ENCODE results near the gene CCP110. TPM values are rescaled to one million over a fixed set of nuclear protein-coding genes. Genes with fewer than 3 reads are reported as not detected.

Gene CCP110
- total and polyA plus RNA-seq, 2 experiments from 2014 or later, result 8.6 to 11.7 TPM

GRCh38 chr16:19560078-19560477 is 36.3 kb downstream of the CCP110 start:
- TF ChIP-seq CTCF (IDR thresholded peaks at IDR 0.05; ENCODE audit: low read depth, low read length), result no peak
- DNase-seq (ENCODE audit: low read depth in 1 of 2, low spot score in 1 of 2), result no peak
- Histone ChIP-seq H3K4me1 (ENCODE audit: low read depth) (no peaks in the 10 kb centered on the region), H3K4me3 (no peak overlapping the region), H3K27ac (no peak overlapping the region), H3K36me3 (no peaks in the 10 kb centered on the region), H3K27me3 (no peaks in the 10 kb centered on the region), H3K9me3 (ENCODE audit: low read depth) (no peaks in the 10 kb centered on the region)

DNA sequence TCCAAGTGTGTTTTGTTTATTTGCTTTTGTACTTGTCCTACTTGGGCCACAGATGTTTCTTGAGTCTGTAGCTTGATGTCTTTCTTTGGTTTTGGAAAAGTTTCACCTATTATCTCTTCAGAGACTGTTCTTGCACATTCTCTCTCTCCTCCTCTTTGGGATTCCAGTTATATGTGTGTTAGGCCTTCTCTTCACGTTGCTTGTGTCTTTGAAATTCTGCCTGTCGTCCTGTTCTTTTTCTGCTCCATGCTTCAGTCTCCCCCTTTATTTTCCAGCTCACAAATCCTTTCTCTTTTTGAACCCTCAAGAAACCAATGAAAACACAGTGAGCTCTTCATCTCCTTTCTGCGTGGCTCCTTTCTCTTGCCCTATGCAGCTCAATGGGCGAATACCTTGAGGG is 39.6 kb downstream of the CCP110 start:
- Histone ChIP-seq H3K36me3 (peaks cover 6% of the 10 kb centered on the region), H3K4me3 (no peak overlapping the region), H3K9me3 (ENCODE audit: low read depth) (no peaks in the 10 kb centered on the region), H3K4me1 (ENCODE audit: low read depth) (no peaks in the 10 kb centered on the region), H3K27me3 (no peaks in the 10 kb centered on the region), H3K27ac (no peak overlapping the region)
- no peak for DNase-seq (ENCODE audit: low read depth in 1 of 2, low spot score in 1 of 2)
- no peak for TF ChIP-seq CTCF (IDR thresholded peaks at IDR 0.05; ENCODE audit: low read depth, low read length)

DNA sequence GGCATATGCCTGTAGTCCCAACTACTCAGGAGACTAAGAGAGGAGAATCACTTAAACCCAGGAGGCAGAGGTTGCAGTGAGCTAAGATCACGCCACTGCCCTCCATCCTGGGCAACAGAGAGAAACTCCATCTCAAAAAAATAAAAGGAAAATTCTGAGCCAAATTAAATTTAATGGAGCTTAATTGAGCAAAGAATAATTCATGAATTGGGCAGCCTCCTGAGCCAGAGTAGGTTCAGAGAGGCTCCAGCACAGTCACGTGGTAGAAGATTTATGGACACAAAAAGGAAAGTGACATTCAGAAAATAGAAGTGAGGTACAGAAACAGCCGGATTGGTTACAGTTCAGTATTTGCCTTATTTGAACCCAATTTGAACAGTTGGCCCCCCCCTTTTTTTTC is 42.6 kb downstream of the CCP110 start:
- H3K36me3 ChIP-seq, result peaks cover 15% of the 10 kb centered on the region
- no peaks in the 10 kb centered on the region for H3K27me3 ChIP-seq
- TF ChIP-seq CTCF (IDR thresholded peaks at IDR 0.05; ENCODE audit: low read depth, low read length), result no peak

DNA sequence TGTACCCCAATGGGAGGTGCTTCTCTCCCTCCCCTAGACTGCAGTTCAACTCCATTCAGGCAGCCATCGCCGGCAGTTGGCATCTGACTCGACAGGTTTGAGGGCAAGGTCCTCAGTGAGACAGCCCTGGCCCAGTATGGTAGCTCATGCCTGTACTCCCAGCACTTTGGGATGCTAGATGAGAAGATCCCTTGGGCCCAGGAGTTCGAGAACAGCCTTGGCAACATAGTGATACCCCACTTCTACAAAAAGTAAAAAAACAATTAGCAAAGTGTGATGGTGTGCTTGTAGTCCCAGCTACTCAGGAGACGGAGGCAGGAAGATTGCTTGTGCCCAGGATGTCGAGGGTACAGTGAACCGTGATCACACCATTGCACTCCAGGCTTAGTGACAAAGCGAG is 43.8 kb downstream of the CCP110 start:
- Histone ChIP-seq H3K27me3 (no peaks in the 10 kb centered on the region), H3K27ac (no peak overlapping the region), H3K4me1 (ENCODE audit: low read depth) (no peaks in the 10 kb centered on the region), H3K4me3 (no peak overlapping the region), H3K9me3 (ENCODE audit: low read depth) (no peaks in the 10 kb centered on the region), H3K36me3 (peaks cover 15% of the 10 kb centered on the region)
- DNase-seq (ENCODE audit: low read depth in 1 of 2, low spot score in 1 of 2), result no peak
- no peak for TF ChIP-seq CTCF (IDR thresholded peaks at IDR 0.05; ENCODE audit: low read depth, low read length)

More for the DNA sequence above, 42.6 kb downstream of the CCP110 start:
- no peak overlapping the region for H3K4me3 ChIP-seq
- DNase-seq (ENCODE audit: low read depth in 1 of 2, low spot score in 1 of 2), result no peak
- no peaks in the 10 kb centered on the region for H3K4me1 ChIP-seq (ENCODE audit: low read depth)
- no peaks in the 10 kb centered on the region for H3K9me3 ChIP-seq (ENCODE audit: low read depth)
- H3K27ac ChIP-seq, result no peak overlapping the region

DNA sequence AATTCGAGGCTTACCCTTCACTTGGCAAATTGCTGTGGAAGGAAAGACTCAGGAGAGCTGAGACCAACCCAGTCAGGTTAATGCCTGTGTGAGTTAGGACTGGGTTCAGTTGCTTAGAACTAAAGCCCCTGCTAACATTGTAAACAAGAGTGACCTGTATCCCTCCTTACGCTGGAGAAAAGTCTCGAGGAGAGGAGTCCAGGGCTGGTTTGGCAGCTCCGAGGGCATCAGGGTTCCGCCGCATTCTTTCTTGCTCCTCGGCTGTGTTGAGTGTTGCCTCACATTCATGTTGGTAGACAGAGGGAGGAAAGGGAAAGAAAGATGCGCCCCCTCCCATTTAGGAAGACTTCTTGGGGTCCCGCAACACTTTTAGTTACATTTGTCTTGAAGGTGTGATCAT is 50.3 kb downstream of the CCP110 start:
- DNase-seq (ENCODE audit: low read depth in 1 of 2, low spot score in 1 of 2), result no peak
- peaks cover 21% of the 10 kb centered on the region for H3K36me3 ChIP-seq
- no peak for TF ChIP-seq CTCF (IDR thresholded peaks at IDR 0.05; ENCODE audit: low read depth, low read length)
- no peaks in the 10 kb centered on the region for H3K9me3 ChIP-seq (ENCODE audit: low read depth)
- no peaks in the 10 kb centered on the region for H3K4me1 ChIP-seq (ENCODE audit: low read depth)
- H3K27me3 ChIP-seq, result no peaks in the 10 kb centered on the region
- no peak overlapping the region for H3K4me3 ChIP-seq
- no peak overlapping the region for H3K27ac ChIP-seq

DNA sequence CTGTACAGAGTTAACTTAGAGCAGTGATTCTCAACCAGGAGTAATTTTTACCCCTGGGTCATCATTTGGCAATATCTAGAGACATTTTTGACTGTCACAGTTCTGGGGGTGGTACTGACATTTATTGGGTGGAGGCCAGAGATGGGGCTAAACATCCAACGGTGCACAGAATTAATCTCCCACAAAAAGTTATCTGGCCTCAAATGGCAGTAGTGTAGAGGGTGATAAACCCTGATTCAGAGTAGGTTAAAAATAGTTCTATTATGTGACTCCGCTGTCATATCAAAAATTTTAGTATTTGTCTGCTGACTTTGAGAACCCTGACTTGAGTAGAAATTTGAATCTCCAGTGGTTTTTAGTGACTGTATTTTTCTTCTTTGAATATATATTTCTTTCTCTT is 50.9 kb downstream of the CCP110 start:
- H3K9me3 ChIP-seq (ENCODE audit: low read depth), result no peaks in the 10 kb centered on the region
- H3K27ac ChIP-seq, result no peak overlapping the region
- peaks cover 21% of the 10 kb centered on the region for H3K36me3 ChIP-seq
- no peak for TF ChIP-seq CTCF (IDR thresholded peaks at IDR 0.05; ENCODE audit: low read depth, low read length)
- H3K4me1 ChIP-seq (ENCODE audit: low read depth), result no peaks in the 10 kb centered on the region
- DNase-seq (ENCODE audit: low read depth in 1 of 2, low spot score in 1 of 2), result no peak
- H3K27me3 ChIP-seq, result no peaks in the 10 kb centered on the region
- no peak overlapping the region for H3K4me3 ChIP-seq

Data from cardiac muscle cell (in vitro differentiated cells and primary cell).